Measurements from ENCODE around the gene ACTC1.

DNA sequence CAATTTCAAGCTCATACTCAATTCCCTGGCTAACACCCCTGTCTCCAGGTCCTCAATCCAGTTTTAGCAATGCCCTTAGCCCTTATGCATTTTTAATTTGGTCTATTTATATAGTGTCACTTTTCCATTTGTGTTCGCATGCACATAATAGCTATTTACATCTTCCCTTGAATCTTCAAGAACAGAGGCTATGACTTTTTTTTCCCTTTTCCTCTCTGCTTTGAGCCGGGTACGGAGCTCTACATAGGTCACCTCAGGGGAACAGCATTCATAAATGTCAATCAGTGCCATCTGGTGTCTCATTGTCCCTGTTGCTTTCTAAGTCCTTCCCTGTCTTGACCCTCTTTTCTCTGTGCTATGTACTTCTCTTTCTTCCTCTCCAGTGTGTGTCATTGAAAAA is 26.5 kb upstream of the ACTC1 start:
- TF ChIP-seq, protein P1, sequence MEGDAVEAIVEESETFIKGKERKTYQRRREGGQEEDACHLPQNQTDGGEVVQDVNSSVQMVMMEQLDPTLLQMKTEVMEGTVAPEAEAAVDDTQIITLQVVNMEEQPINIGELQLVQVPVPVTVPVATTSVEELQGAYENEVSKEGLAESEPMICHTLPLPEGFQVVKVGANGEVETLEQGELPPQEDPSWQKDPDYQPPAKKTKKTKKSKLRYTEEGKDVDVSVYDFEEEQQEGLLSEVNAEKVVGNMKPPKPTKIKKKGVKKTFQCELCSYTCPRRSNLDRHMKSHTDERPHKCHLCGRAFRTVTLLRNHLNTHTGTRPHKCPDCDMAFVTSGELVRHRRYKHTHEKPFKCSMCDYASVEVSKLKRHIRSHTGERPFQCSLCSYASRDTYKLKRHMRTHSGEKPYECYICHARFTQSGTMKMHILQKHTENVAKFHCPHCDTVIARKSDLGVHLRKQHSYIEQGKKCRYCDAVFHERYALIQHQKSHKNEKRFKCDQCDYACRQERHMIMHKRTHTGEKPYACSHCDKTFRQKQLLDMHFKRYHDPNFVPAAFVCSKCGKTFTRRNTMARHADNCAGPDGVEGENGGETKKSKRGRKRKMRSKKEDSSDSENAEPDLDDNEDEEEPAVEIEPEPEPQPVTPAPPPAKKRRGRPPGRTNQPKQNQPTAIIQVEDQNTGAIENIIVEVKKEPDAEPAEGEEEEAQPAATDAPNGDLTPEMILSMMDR (IDR thresholded peaks at IDR 0.05; ENCODE audit: borderline replicate concordance, extremely low read depth, low read length, poor library complexity, severe bottlenecking), result no peak
- TF ChIP-seq EZH2 (IDR thresholded peaks at IDR 0.05; ENCODE audit: borderline replicate concordance, low read depth, low read length, severe bottlenecking), result no peak

Measured in DND-41 (cell line).